Heart left ventricle (tissue), 16 donors: ENCODE measurements around the gene DCDC2. TPM values are rescaled to one million over a fixed set of nuclear protein-coding genes. Genes with fewer than 3 reads are reported as not detected.

Experiments
- ATAC-seq, 4 donors: fragments of 200-7000 bp; cut with Tn5 transposase; one replicate each; pipeline ENCODE4 v1.9.1; 2020 to 2022; ENCODE audit warnings: moderate library complexity in 4 of 4, mild to moderate bottlenecking in 3 of 4, moderate number of reproducible peaks in 1 of 4
- DNase-seq, 5 donors: peaks; one replicate each; pipeline ENCODE4 v3.0.0-alpha.2; 2020
- H3K27ac ChIP-seq, 12 donors: fragments of 200-600 bp; sonication (generic) in 4 of 12; one replicate each; pipeline versions ENCODE4 v1.5.0 to v1.8.0; 2016 to 2022; ENCODE audit warnings: mild to moderate bottlenecking in 2 of 12
- H3K27me3 ChIP-seq, 9 donors: fragments of 200-600 bp; sonication (generic) in 2 of 9; one replicate each; pipeline versions ENCODE4 v1.5.1 to v1.8.0; 2016 to 2022; ENCODE audit warnings: mild to moderate bottlenecking in 3 of 9
- H3K36me3 ChIP-seq, 9 donors: fragments of 200-600 bp; sonication (generic) in 2 of 9; one replicate each; pipeline versions ENCODE4 v1.5.0 to v1.8.0; 2018 to 2022; ENCODE audit warnings: mild to moderate bottlenecking in 2 of 9
- H3K4me1 ChIP-seq, 12 donors: fragments of 200-600 bp; sonication (generic) in 4 of 12; one replicate each; pipeline versions ENCODE4 v1.5.0 to v1.8.0; 2016 to 2022; ENCODE audit warnings: mild to moderate bottlenecking in 3 of 12
- H3K4me3 ChIP-seq, 12 donors: fragments of 200-600 bp; sonication (generic) in 4 of 12; one replicate each; pipeline versions ENCODE4 v1.5.0 to v1.8.0; 2017 to 2022; ENCODE audit warnings: mild to moderate bottlenecking in 9 of 12, moderate library complexity in 4 of 12
- H3K9me3 ChIP-seq, 12 donors: fragments of 200-600 bp; sonication (generic) in 4 of 12; one replicate each; pipeline versions ENCODE4 v1.5.0 to v1.8.0; 2016 to 2022; ENCODE audit warnings: mild to moderate bottlenecking in 1 of 12
- CTCF ChIP-seq, 12 donors: fragments of 200-600 bp; sonication (generic) in 4 of 12; IDR thresholded peaks; one replicate each; pipeline versions ENCODE4 v1.5.0 to v1.8.0; 2018 to 2022; ENCODE audit warnings: antibody characterized with exemption in 12 of 12, mild to moderate bottlenecking in 5 of 12
- POLR2A ChIP-seq, 2 donors: fragments of 450-650 bp; IDR thresholded peaks; one replicate each; pipeline ENCODE4 v1.6.1; 2017; ENCODE audit warnings: antibody characterized with exemption in 2 of 2, mild to moderate bottlenecking in 2 of 2, moderate library complexity in 2 of 2
- WGBS, 4 donors: extraction: QIAGEN DNeasy Blood & Tissue Kit in 2 of 4; methylation state at CpG; one replicate each; pipeline versions ENCODE4 v1.1.5 to v1.1.7; 2013 to 2018; 5-methylcytosine and 5-hydroxymethylcytosine counted together
- intact Hi-C, 10 donors: fragments of 100-400 bp; cut with DNase I; formaldehyde crosslinking; loops; one replicate each; pipeline versions ENCODE4 v1.11.1 to v1.14.2; 2022
- polyA plus RNA-seq, 2 donors: library from polyadenylated mRNA; stranded (reverse); fragments of 200-250 nt; gene quantifications; one replicate each; pipeline ENCODE4 v1.2.3, GENCODE V29; 2013
- total RNA-seq, 9 donors: library from RNA; depleted of rRNA in 2 of 9; stranded (reverse); fragments of >200 nt in 2 of 9; fragmentation: NEBNext Ultra II Directional in 3 of 9; extraction: Animal tissue kit (Norgen Biotek cat#: 25700) in 3 of 9; gene quantifications; one replicate each; pipeline versions ENCODE4 v1.1.0 to v1.2.4, GENCODE V29; 2016 to 2023
- donor health status: ischemic (EF 13 %, LVEDD 7.1; RV severe dilation, severe dysfunction).
- donor health status: healthy with polysubstance abuse.
- donor health status: DM: no; HTN: yes; CAD: no.
- donor health status: DM: no; HTN: no; CAD: no.
- donor health status: ischemic (EF 25% LVEDD 6.9; RV normal size, moderate dysfunction).
- donor health status: ischemic (EF 25% LVEDD 5.7; RV mildly dilated, moderate dysfunction).
- donor health status: healthy.
- donor health status: DM: yes; HTN: yes; CAD: no.
- donor health status: ischemic (EF 35%, LVEDD 5.7; RV mildly dilated, moderate dysfunction).
- donor health status: nonischemic (EF 11% LVEDD 7.7; RV severe dilation, severe dysfunction).
- donor health status: DM: yes; HTN: yes; CAD: no.
- donor health status: PGD.
- donor health status: ischemic (EF 29% LVEDD 5.4; RV normal size, mild dysfunction).
- donor health status: nonischemic (EF 23%, LVEDD 6.1; RV moderate dilation, normal function).

DCDC2 gene
- total and polyA plus RNA-seq, 11 donors, result 0.05 to 0.16 TPM; not detected in 9

- Histone ChIP-seq H3K4me3 (no peak overlapping the region), H3K9me3 (no peaks in the 10 kb centered on the region), H3K27me3 (peaks cover 0 to 14% (median 0%) of the 10 kb centered on the region in 9 donors), H3K4me1 (no peaks in the 10 kb centered on the region), H3K27ac (no peak overlapping the region), H3K36me3 (no peaks in the 10 kb centered on the region)
- 40 to 47% (median 45%) methylated on average over 2 of the region's 2 CpGs for WGBS, 4 donors
- intact Hi-C loops, result no loop called here
- ATAC-seq (no peak), DNase-seq (no peak)
- no peak for TF ChIP-seq POLR2A (IDR thresholded peaks at IDR 0.05)
- no peak for TF ChIP-seq CTCF (IDR thresholded peaks at IDR 0.05)
Observed at GRCh38 chr6:24191346-24191745, 166.5 kb downstream of the DCDC2 start.

- Histone ChIP-seq H3K36me3 (no peaks in the 10 kb centered on the region), H3K4me3 (no peak overlapping the region), H3K4me1 (no peaks in the 10 kb centered on the region), H3K9me3 (no peaks in the 10 kb centered on the region), H3K27me3 (peaks cover 0 to 14% (median 0%) of the 10 kb centered on the region in 9 donors), H3K27ac (no peak overlapping the region)
- intact Hi-C loops, result no loop called here
- ATAC-seq (no peak), DNase-seq (no peak)
- TF ChIP-seq POLR2A (IDR thresholded peaks at IDR 0.05), result no peak
- no peak for TF ChIP-seq CTCF (IDR thresholded peaks at IDR 0.05)
- WGBS, 4 donors, result 71 to 80% (median 73%) methylated on average over 8 of the region's 8 CpGs
Observed at GRCh38 chr6:24188578-24189080, 169.2 kb downstream of the DCDC2 start.

GRCh38 chr6:24187965-24188577 lies 169.8 kb downstream of the DCDC2 start:
- H3K27me3 ChIP-seq, result peaks cover 0 to 14% (median 0%) of the 10 kb centered on the region in 9 donors
- no peaks in the 10 kb centered on the region for H3K9me3 ChIP-seq
- DNase-seq, result no peak
- no peak overlapping the region for H3K4me3 ChIP-seq
- no peaks in the 10 kb centered on the region for H3K4me1 ChIP-seq
- TF ChIP-seq CTCF (IDR thresholded peaks at IDR 0.05) (no peak), POLR2A (IDR thresholded peaks at IDR 0.05) (no peak)
- ATAC-seq, result no peak
- no peak overlapping the region for H3K27ac ChIP-seq
- intact Hi-C loops, result no loop called here
- no peaks in the 10 kb centered on the region for H3K36me3 ChIP-seq

GRCh38 chr6:24186349-24186748 lies 171.5 kb downstream of the DCDC2 start:
- H3K27me3 ChIP-seq, result peaks cover 0 to 7% (median 0%) of the 10 kb centered on the region in 9 donors
- ATAC-seq (no peak), DNase-seq (no peak)
- H3K27ac ChIP-seq, result no peak overlapping the region
- no peaks in the 10 kb centered on the region for H3K4me1 ChIP-seq
- no peak overlapping the region for H3K4me3 ChIP-seq
- H3K9me3 ChIP-seq, result peaks cover 0 to 15% (median 0%) of the 10 kb centered on the region in 12 donors
- TF ChIP-seq CTCF (IDR thresholded peaks at IDR 0.05) (no peak), POLR2A (IDR thresholded peaks at IDR 0.05) (no peak)
- intact Hi-C loops, result no loop called here
- WGBS, 4 donors, result 74 to 86% (median 83%) methylated on average over 7 of the region's 7 CpGs
- H3K36me3 ChIP-seq, result no peaks in the 10 kb centered on the region
